ENCODE results near the gene TPI1. TPM values are rescaled to one million over a fixed set of nuclear protein-coding genes. Genes with fewer than 3 reads are reported as not detected.

The TPI1 gene
- total RNA-seq, 6 experiments from 2014 or later: 265 to 400 (median 331) TPM

GRCh38 chr12:6851153-6851920 is 16.0 kb upstream of the TPI1 start, which contains the start of gene CDCA3:
TSS of gene CDCA3 (minus strand) at chr12:6851286. CDS start at chr12:6850952, 334 bp downstream.
- peaks cover 0 to 14% (median 5%) of the 10 kb centered on the region in 4 donors for H3K4me1 ChIP-seq
- TF ChIP-seq POLR2A (IDR thresholded peaks at IDR 0.05) (peak; percentile 90), CTCF (IDR thresholded peaks at IDR 0.05) (no peak)
- H3K27ac ChIP-seq: peak within 1 kb of the TSS; percentile 90 to 94 (median 91)
- peak; percentile 93 to 98 (median 97) for DNase-seq
- intact Hi-C loops (cut with DNase I): no loop called here
- H3K27me3 ChIP-seq: no peaks in the 10 kb centered on the region
- peak within 1 kb of the TSS; percentile 59 to 78 (median 74) for H3K4me3 ChIP-seq
- no peaks in the 10 kb centered on the region for H3K9me3 ChIP-seq
- peaks cover 0 to 9% (median 0%) of the 10 kb centered on the region in 4 donors for H3K36me3 ChIP-seq
- ATAC-seq: peak; percentile 71 to 79 (median 76)
- under 1% methylated on average over 26 of the region's 37 CpGs for WGBS (ENCODE audit: insufficient coverage, low coverage, low lambda C conversion rate, missing lambda C conversion rate)

GRCh38 chr12:6851921-6852650 is 15.2 kb upstream of the TPI1 start, which contains the start of gene USP5:
TSS of gene USP5 (plus strand) at chr12:6852150. CDS start at chr12:6852180, 30 bp downstream.
- Histone ChIP-seq H3K27me3 (no peaks in the 10 kb centered on the region), H3K4me1 (peaks cover 0 to 14% (median 5%) of the 10 kb centered on the region in 4 donors), H3K36me3 (peaks cover 0 to 17% (median 2%) of the 10 kb centered on the region in 4 donors), H3K4me3 (peak within 1 kb of the TSS; percentile 59 to 78 (median 74)), H3K27ac (peak within 1 kb of the TSS; percentile 90 to 94 (median 91)), H3K9me3 (no peaks in the 10 kb centered on the region)
- intact Hi-C loops (cut with DNase I): no loop called here
- DNase-seq (peak; percentile 99), ATAC-seq (peak; percentile 85 to 92 (median 88))
- TF ChIP-seq POLR2A (IDR thresholded peaks at IDR 0.05): no peak
- TF ChIP-seq CTCF (IDR thresholded peaks at IDR 0.05): no peak
- WGBS (ENCODE audit: insufficient coverage, low coverage, low lambda C conversion rate, missing lambda C conversion rate): 0% methylated on average over 16 of the region's 65 CpGs

GRCh38 chr12:6852651-6853354 is 14.5 kb upstream of the TPI1 start:
- no peak for TF ChIP-seq CTCF (IDR thresholded peaks at IDR 0.05)
- TF ChIP-seq POLR2A (IDR thresholded peaks at IDR 0.05): no peak
- H3K36me3 ChIP-seq: peaks cover 0 to 24% (median 7%) of the 10 kb centered on the region in 4 donors
- no peaks in the 10 kb centered on the region for H3K9me3 ChIP-seq
- H3K4me1 ChIP-seq: peaks cover 0 to 14% (median 5%) of the 10 kb centered on the region in 4 donors
- no peak for ATAC-seq
- 1% methylated on average over 9 of the region's 18 CpGs for WGBS (ENCODE audit: insufficient coverage, low coverage, low lambda C conversion rate, missing lambda C conversion rate)
- intact Hi-C loops (cut with DNase I): no loop called here
- H3K27me3 ChIP-seq: no peaks in the 10 kb centered on the region
- no peak overlapping the region for H3K27ac ChIP-seq
- peak overlapping the region; percentile 41 to 78 (median 74) for H3K4me3 ChIP-seq
- no peak for DNase-seq

- 17% methylated on average over 1 of the region's 1 CpG for WGBS (ENCODE audit: insufficient coverage, low coverage, low lambda C conversion rate, missing lambda C conversion rate)
- no peaks in the 10 kb centered on the region for H3K9me3 ChIP-seq
- DNase-seq (no peak), ATAC-seq (no peak)
- peak overlapping the region in 1 of 3 donors; percentile 74 for H3K4me3 ChIP-seq
- intact Hi-C loops (cut with DNase I): no loop called here
- TF ChIP-seq CTCF (IDR thresholded peaks at IDR 0.05): no peak
- TF ChIP-seq POLR2A (IDR thresholded peaks at IDR 0.05): no peak
- H3K27me3 ChIP-seq: no peaks in the 10 kb centered on the region
- no peak overlapping the region for H3K27ac ChIP-seq
- peaks cover 0 to 14% (median 5%) of the 10 kb centered on the region in 4 donors for H3K4me1 ChIP-seq
- peaks cover 0 to 32% (median 11%) of the 10 kb centered on the region in 4 donors for H3K36me3 ChIP-seq
These were observed 13.7 kb upstream of the TPI1 start for GRCh38 chr12:6853626-6854025.

All from right lobe of liver (tissue), 6 donors.